ENCODE data around the gene PCSK6. TPM values are rescaled to one million over a fixed set of nuclear protein-coding genes. Genes with fewer than 3 reads are reported as not detected.
"Not testable (repeated sequence)": the region's sequence is repeated elsewhere in the genome, so short reads cannot be mapped to it uniquely, and the experiment has no call there.

The PCSK6 gene
- polyA plus RNA-seq, 12 donors: 7.7 to 28.6 (median 10.9) TPM; not detected in 1

GRCh38 chr15:101382544-101382943 is 107.0 kb downstream of the PCSK6 start:
- DNase-seq: no peak

- no peak for DNase-seq
Observed at GRCh38 chr15:101381671-101382212, 107.8 kb downstream of the PCSK6 start.

GRCh38 chr15:101380146-101380545 is 109.4 kb downstream of the PCSK6 start:
- no peak for DNase-seq

- DNase-seq: no peak
Observed at GRCh38 chr15:101379647-101380046, 109.9 kb downstream of the PCSK6 start.

- DNase-seq: no peak
Observed at GRCh38 chr15:101378879-101379278, 110.6 kb downstream of the PCSK6 start.

GRCh38 chr15:101378171-101378755 is 111.2 kb downstream of the PCSK6 start:
- no peak for DNase-seq

- DNase-seq: no peak
Observed at GRCh38 chr15:101376615-101377395, 112.7 kb downstream of the PCSK6 start.

- not testable (repeated sequence) for DNase-seq
Observed at GRCh38 chr15:101375006-101375405, 114.5 kb downstream of the PCSK6 start.

GRCh38 chr15:101374326-101374725 is 115.2 kb downstream of the PCSK6 start:
- no peak for DNase-seq

GRCh38 chr15:101373577-101373976 is 115.9 kb downstream of the PCSK6 start:
- no peak for DNase-seq

- no peak for DNase-seq
Observed at GRCh38 chr15:101372960-101373525, 116.5 kb downstream of the PCSK6 start.

- peak; percentile 25 for DNase-seq
Observed at GRCh38 chr15:101372149-101372577, 117.3 kb downstream of the PCSK6 start.

GRCh38 chr15:101371519-101371918 is 118.0 kb downstream of the PCSK6 start:
- DNase-seq: no peak

GRCh38 chr15:101371081-101371480 is 118.4 kb downstream of the PCSK6 start:
- no peak for DNase-seq

- DNase-seq: no peak
Observed at GRCh38 chr15:101370330-101371024, 119.0 kb downstream of the PCSK6 start.

GRCh38 chr15:101369676-101370075 is 119.8 kb downstream of the PCSK6 start:
- DNase-seq: no peak

- no peak for DNase-seq
Observed at GRCh38 chr15:101368861-101369642, 120.5 kb downstream of the PCSK6 start.

- DNase-seq: no peak
Observed at GRCh38 chr15:101368086-101368780, 121.3 kb downstream of the PCSK6 start.

GRCh38 chr15:101366853-101367252 is 122.7 kb downstream of the PCSK6 start:
- DNase-seq: no peak

- no peak for DNase-seq
Observed at GRCh38 chr15:101362986-101363566, 126.4 kb downstream of the PCSK6 start.

Data from muscle of arm (tissue), 12 donors.